A549 (cell line): ENCODE measurements around the gene TNFRSF11A. TPM values are rescaled to one million over a fixed set of nuclear protein-coding genes. Genes with fewer than 3 reads are reported as not detected.

Source experiments
- ATAC-seq, 2 experiments: fragments of 200-7000 bp in 1 of 2; fragments of >200 bp in 1 of 2; cut with Nextera tagmentation in 1 of 2; cut with Tn5 transposase in 1 of 2; 3 replicates each; pipeline versions ENCODE4 v1.8.0 to v1.9.1; 2018 to 2020; ENCODE audit warnings: mild to moderate bottlenecking in 1 of 2, moderate library complexity in 1 of 2
- CTCF ChIA-PET: fragments of 300-600 bp; sonication (Branson Sonifier 250); formaldehyde crosslinking; extraction: SDS; loops from one replicate; lab custom pipeline; 2021; ENCODE audit warnings: antibody characterized with exemption, inconsistent platforms; lab: Yijun Ruan, JAX
- POLR2A ChIA-PET: fragments of 350-600 bp; formaldehyde crosslinking; extraction: SDS; loops from one replicate; lab custom pipeline; 2021; ENCODE audit warnings: antibody characterized with exemption, inconsistent platforms; lab: Yijun Ruan, JAX
- DNase-seq, 2 experiments: peaks; one replicate each; pipeline versions ENCODE4 v3.0.0 to v3.0.0-alpha.2; 2011 to 2016; ENCODE audit warnings: low read depth in 1 of 2, low spot score in 1 of 2
- FAIRE-seq: peaks from 2 replicates; lab custom pipeline; 2011; peaks lifted over from hg19 to GRCh38; lab: Jason Lieb, UNC
- H3K27ac ChIP-seq, 2 experiments: fragments of >200 bp; sonication (Bioruptor Twin); formaldehyde crosslinking; 3 replicates each; pipeline ENCODE4 v1.5.1; 2016 to 2017
- H3K4me1 ChIP-seq: fragments of >200 bp; sonication (Bioruptor Twin); formaldehyde crosslinking; 3 replicates; pipeline ENCODE4 v1.6.1; 2016
- H3K4me2 ChIP-seq: fragments of >200 bp; sonication (Bioruptor Twin); formaldehyde crosslinking; 3 replicates; pipeline ENCODE4 v1.6.1; 2016
- H3K4me3 ChIP-seq: fragments of >200 bp; sonication (Bioruptor Twin); formaldehyde crosslinking; 3 replicates; pipeline ENCODE4 v1.5.1; 2016
- H3K9me3 ChIP-seq: fragments of >200 bp; sonication (Bioruptor Twin); formaldehyde crosslinking; 3 replicates; pipeline ENCODE4 v1.6.1; 2016
- BHLHE40 ChIP-seq: IDR thresholded peaks from 2 replicates; pipeline ENCODE4 v1.6.1; 2012; ENCODE audit warnings: low read depth, low read length, inconsistent platforms
- CHD4 ChIP-seq: fragments of 200-600 bp; sonication (generic); IDR thresholded peaks from 2 replicates; pipeline ENCODE4 v1.6.1; 2016; ENCODE audit warnings: antibody characterized with exemption, mild to moderate bottlenecking, borderline replicate concordance
- EHMT2 ChIP-seq: fragments of 200-600 bp; sonication (generic); IDR thresholded peaks from 2 replicates; pipeline ENCODE4 v1.6.1; 2016; ENCODE audit warnings: antibody characterized with exemption, low read depth, mild to moderate bottlenecking, moderate library complexity
- ELK1 ChIP-seq: fragments of 150-350 bp; IDR thresholded peaks from 2 replicates; pipeline ENCODE4 v1.6.1; 2014; ENCODE audit warnings: low read depth, mild to moderate bottlenecking, low read length
- ESRRA ChIP-seq: fragments of 150-350 bp; IDR thresholded peaks from 2 replicates; pipeline ENCODE4 v1.6.1; 2014; ENCODE audit warnings: mild to moderate bottlenecking, low read length, borderline replicate concordance
- FOSL2 ChIP-seq, 2 experiments: fragments of 450-650 bp in 1 of 2; fragments of >200 bp in 1 of 2; sonication (Bioruptor Twin) in 1 of 2; formaldehyde crosslinking; IDR thresholded peaks; 2 replicates each; pipeline versions ENCODE4 v1.5.0 to v1.6.1; 2016 to 2020; ENCODE audit warnings: mild to moderate bottlenecking in 1 of 2, moderate library complexity in 1 of 2
- FOXS1 ChIP-seq: fragments of 250-450 bp; sonication (Bioruptor Pico); IDR thresholded peaks from 2 replicates; pipeline ENCODE4 v1.5.0; 2020; ENCODE audit warnings: mild to moderate bottlenecking, moderate library complexity
- GATA3 ChIP-seq: IDR thresholded peaks from 2 replicates; pipeline ENCODE4 v1.6.1; 2012; ENCODE audit warnings: borderline replicate concordance
- HDAC2 ChIP-seq: fragments of 200-600 bp; sonication (generic); IDR thresholded peaks from 2 replicates; pipeline ENCODE4 v1.6.1; 2016
- HMGXB4 ChIP-seq: fragments of 250-450 bp; sonication (Bioruptor Pico); IDR thresholded peaks from 2 replicates; pipeline ENCODE4 v1.5.0; 2021; ENCODE audit warnings: mild to moderate bottlenecking, moderate library complexity, borderline replicate concordance
- HOXA7 ChIP-seq: fragments of 250-450 bp; sonication (Bioruptor Pico); IDR thresholded peaks from 2 replicates; pipeline ENCODE4 v1.5.0; 2020; ENCODE audit warnings: mild to moderate bottlenecking, moderate library complexity
- HOXB13 ChIP-seq: fragments of 250-450 bp; sonication (Bioruptor Pico); IDR thresholded peaks from 2 replicates; pipeline ENCODE4 v1.5.0; 2020; ENCODE audit warnings: low read depth, mild to moderate bottlenecking, moderate library complexity
- JUN ChIP-seq, 2 experiments: fragments of >200 bp; sonication (Bioruptor Twin); formaldehyde crosslinking; IDR thresholded peaks; 2 replicates in 1 of 2; 3 replicates in 1 of 2; pipeline ENCODE4 v1.6.1; 2016 to 2017
- JUNB ChIP-seq: fragments of >200 bp; sonication (Bioruptor Twin); formaldehyde crosslinking; IDR thresholded peaks from 2 replicates; pipeline ENCODE4 v1.6.1; 2016
- KDM1A ChIP-seq: fragments of 200-600 bp; sonication (generic); IDR thresholded peaks from 2 replicates; pipeline ENCODE4 v1.6.1; 2016; ENCODE audit warnings: low read depth, mild to moderate bottlenecking
- KDM5A ChIP-seq: fragments of 200-600 bp; sonication (generic); IDR thresholded peaks from 2 replicates; pipeline ENCODE4 v1.6.1; 2016; ENCODE audit warnings: antibody characterized with exemption, mild to moderate bottlenecking
- MAZ ChIP-seq: fragments of 150-350 bp; IDR thresholded peaks from 2 replicates; pipeline ENCODE4 v1.6.1; 2014; ENCODE audit warnings: antibody characterized with exemption, low read depth, low read length, borderline replicate concordance
- PBX3 ChIP-seq: IDR thresholded peaks from 2 replicates; pipeline ENCODE4 v1.6.1; 2012
- POLR2A ChIP-seq: IDR thresholded peaks from 2 replicates; pipeline ENCODE4 v1.6.1; 2012; ENCODE audit warnings: mild to moderate bottlenecking, low read length
- POLR2AphosphoS2 ChIP-seq: conservative IDR thresholded peaks from 2 replicates; pipeline ENCODE4 v1.6.1; 2012; ENCODE audit warnings: low read length, improper control_type of control experiment, inconsistent platforms
- RAD21 ChIP-seq, 2 experiments: fragments of >200 bp in 1 of 2; sonication (Bioruptor Twin) in 1 of 2; formaldehyde crosslinking in 1 of 2; IDR thresholded peaks in 1 of 2; conservative IDR thresholded peaks in 1 of 2; 2 replicates in 1 of 2; 3 replicates in 1 of 2; pipeline ENCODE4 v1.6.1; 2012 to 2018; ENCODE audit warnings: inconsistent platforms in 1 of 2
- RCOR1 ChIP-seq: fragments of 150-350 bp; IDR thresholded peaks from 2 replicates; pipeline ENCODE4 v1.6.1; 2014; ENCODE audit warnings: antibody characterized with exemption, low read length, low read depth
- RFX5 ChIP-seq: fragments of 450-650 bp; IDR thresholded peaks from 2 replicates; pipeline ENCODE4 v1.7.1; 2014; ENCODE audit warnings: antibody characterized with exemption, mild to moderate bottlenecking, moderate library complexity
- SMC3 ChIP-seq: fragments of >200 bp; sonication (Bioruptor Twin); formaldehyde crosslinking; IDR thresholded peaks from 3 replicates; pipeline ENCODE4 v1.6.1; 2018; ENCODE audit warnings: inconsistent platforms
- SREBF2 ChIP-seq: fragments of 450-650 bp; IDR thresholded peaks from 2 replicates; pipeline ENCODE4 v1.6.1; 2014; ENCODE audit warnings: mild to moderate bottlenecking, moderate library complexity
- TFCP2L1 ChIP-seq: fragments of 250-450 bp; sonication (Bioruptor Pico); IDR thresholded peaks from 2 replicates; pipeline ENCODE4 v1.5.0; 2021; ENCODE audit warnings: mild to moderate bottlenecking
- TP53 ChIP-seq: fragments of 250-450 bp; sonication (Bioruptor Pico); IDR thresholded peaks from 2 replicates; pipeline ENCODE4 v1.5.0; 2021; ENCODE audit warnings: mild to moderate bottlenecking, moderate library complexity
- ZC3H11A ChIP-seq: fragments of 450-650 bp; IDR thresholded peaks from 2 replicates; pipeline ENCODE4 v1.6.1; 2014; ENCODE audit warnings: antibody characterized with exemption, mild to moderate bottlenecking
- ZFP36 ChIP-seq: fragments of 450-650 bp; IDR thresholded peaks from 2 replicates; pipeline ENCODE4 v1.6.1; 2014; ENCODE audit warnings: borderline replicate concordance; ENCODE audit not compliant: partially characterized antibody
- ZSCAN20 ChIP-seq: fragments of 250-450 bp; sonication (Bioruptor Pico); IDR thresholded peaks from 2 replicates; pipeline ENCODE4 v1.8.0; 2022; ENCODE audit warnings: mild to moderate bottlenecking, moderate library complexity
- WGBS: methylation state at CpG from one replicate; pipeline ENCODE4 v1.1.6; 2017; ENCODE audit errors: missing lambda C conversion rate; 5-methylcytosine and 5-hydroxymethylcytosine counted together
- polyA plus RNA-seq, 4 experiments: library from polyadenylated mRNA; depleted of rRNA in 3 of 4; stranded (reverse); fragments of >200 nt; fragmentation: RNase III in 1 of 4; extraction: RNeasy Plus Mini Kit Qiagen cat#74134 plus additional on column Dnase treatment in 1 of 4; gene quantifications; 2 replicates in 3 of 4; 3 replicates in 1 of 4; pipeline ENCODE4 v1.2.3, GENCODE V29; 2011 to 2017
- TF ChIP-seq, protein P1 (sequence below): IDR thresholded peaks from 2 replicates; pipeline ENCODE4 v1.6.1; 2012
- TF ChIP-seq, protein P2 (sequence below): fragments of 450-650 bp; IDR thresholded peaks from 2 replicates; pipeline ENCODE4 v1.6.1; 2014; ENCODE audit warnings: antibody characterized with exemption

The TNFRSF11A gene
- polyA plus RNA-seq, 2 of the 4 experiments (the other 2 are of a cell fraction), result 1.9 to 4.0 TPM

- TF ChIP-seq ELK1 (no peak), PBX3 (no peak), TP53 (CRISPR knock-in tag) (no peak), ESRRA (no peak), JUNB (no peak)
- TF ChIP-seq, protein P1, sequence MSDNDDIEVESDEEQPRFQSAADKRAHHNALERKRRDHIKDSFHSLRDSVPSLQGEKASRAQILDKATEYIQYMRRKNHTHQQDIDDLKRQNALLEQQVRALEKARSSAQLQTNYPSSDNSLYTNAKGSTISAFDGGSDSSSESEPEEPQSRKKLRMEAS, result no peak
Observed at GRCh38 chr18:62386091-62386490, 61.0 kb downstream of the TNFRSF11A start (continued).

DNA sequence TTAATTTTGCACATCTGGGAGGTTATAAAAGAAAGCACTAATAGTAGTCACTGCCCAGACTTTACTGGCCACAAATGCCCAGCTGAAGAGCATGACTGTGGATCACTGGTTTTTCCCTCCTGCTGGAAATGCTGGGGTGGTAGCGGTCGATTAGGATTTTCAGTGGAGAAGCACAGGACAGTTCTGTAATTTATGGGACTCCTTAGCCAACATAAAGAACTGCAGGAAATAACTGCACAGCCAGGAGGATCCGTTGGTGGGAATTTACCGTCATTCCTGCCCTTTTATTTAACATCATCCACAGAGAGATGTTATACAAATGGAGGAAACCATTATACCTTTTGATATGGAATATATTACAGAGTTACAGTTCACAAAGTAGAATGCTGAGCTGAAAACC is 61.5 kb downstream of the TNFRSF11A start:
- no peak for DNase-seq
- POLR2A ChIA-PET, result no interaction called here
- TF ChIP-seq FOSL2 (IDR thresholded peaks at IDR 0.05) (no peak), FOSL2 (CRISPR knock-in tag; IDR thresholded peaks at IDR 0.05) (no peak), RAD21 (conservative IDR thresholded peaks at IDR 0.05 in 1 of 2, IDR thresholded peaks at IDR 0.05 in 1 of 2) (no peak), POLR2A (no peak), HOXB13 (no peak), HDAC2 (no peak), FOXS1 (CRISPR knock-in tag) (no peak), KDM5A (no peak), RCOR1 (no peak), RFX5 (no peak), TFCP2L1 (CRISPR knock-in tag) (no peak), KDM1A (no peak), ZSCAN20 (no peak), JUN (IDR thresholded peaks at IDR 0.05) (no peak), HOXA7 (CRISPR knock-in tag) (no peak), SMC3 (no peak), EHMT2 (no peak), POLR2AphosphoS2 (no peak), MAZ (no peak)
- TF ChIP-seq, protein P1, result no peak
- TF ChIP-seq, all 56 proteins: peak for 0
- CTCF ChIA-PET, result interaction anchor here (0.6 kb wide), 1 partner anchor 19 kb away, joined by 3 read pairs; no protein-coding TSS in a partner anchor
- H3K9me3 ChIP-seq, result no peaks in the 10 kb centered on the region
- WGBS, result 91% methylated on average over 4 of the region's 4 CpGs
- H3K4me3 ChIP-seq, result no peak overlapping the region
- ATAC-seq, result no peak
- peaks cover 26% of the 10 kb centered on the region for H3K4me1 ChIP-seq
- H3K4me2 ChIP-seq, result no peak overlapping the region
- no peak for FAIRE-seq
- H3K27ac ChIP-seq, result no peak overlapping the region

GRCh38 chr18:62387257-62387656 is 62.1 kb downstream of the TNFRSF11A start:
- POLR2A ChIA-PET, result no interaction called here
- DNase-seq (no peak), ATAC-seq (no peak), FAIRE-seq (no peak)
- no peak for TF ChIP-seq EHMT2
- no peak for TF ChIP-seq HMGXB4 (CRISPR knock-in tag)
- TF ChIP-seq JUN (IDR thresholded peaks at IDR 0.05), result no peak
- no peak for TF ChIP-seq ELK1
- TF ChIP-seq, protein P2, sequence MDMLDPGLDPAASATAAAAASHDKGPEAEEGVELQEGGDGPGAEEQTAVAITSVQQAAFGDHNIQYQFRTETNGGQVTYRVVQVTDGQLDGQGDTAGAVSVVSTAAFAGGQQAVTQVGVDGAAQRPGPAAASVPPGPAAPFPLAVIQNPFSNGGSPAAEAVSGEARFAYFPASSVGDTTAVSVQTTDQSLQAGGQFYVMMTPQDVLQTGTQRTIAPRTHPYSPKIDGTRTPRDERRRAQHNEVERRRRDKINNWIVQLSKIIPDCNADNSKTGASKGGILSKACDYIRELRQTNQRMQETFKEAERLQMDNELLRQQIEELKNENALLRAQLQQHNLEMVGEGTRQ, result no peak
- TF ChIP-seq TFCP2L1 (CRISPR knock-in tag), result no peak
- no peak for TF ChIP-seq RFX5
- TF ChIP-seq JUNB, result no peak
- no peak for TF ChIP-seq CHD4
- TF ChIP-seq BHLHE40, result no peak
- no peak for TF ChIP-seq GATA3
- TF ChIP-seq SREBF2, result no peak
- TF ChIP-seq ZFP36, result no peak
- no peak for TF ChIP-seq KDM1A
- TF ChIP-seq ZC3H11A, result no peak
- CTCF ChIA-PET, result interaction anchor here (1.1 to 1.7 kb wide), 2 partner anchors 13 to 46 kb away, joined by 3 to 7 read pairs; no protein-coding TSS in a partner anchor
- H3K27ac ChIP-seq, result no peak overlapping the region
- no peak overlapping the region for H3K4me2 ChIP-seq
- no peaks in the 10 kb centered on the region for H3K9me3 ChIP-seq
- peaks cover 26% of the 10 kb centered on the region for H3K4me1 ChIP-seq
- WGBS, result 71% methylated on average over 2 of the region's 2 CpGs
- no peak overlapping the region for H3K4me3 ChIP-seq
